GM12878 (cell line): ENCODE results near the gene ANKS1A.

Experiments used
- CEBPZ ChIP-seq: fragments of 150-350 bp; IDR thresholded peaks from 2 replicates; pipeline ENCODE4 v1.6.1; 2016; ENCODE audit warnings: low read depth, low read length
- NRF1 ChIP-seq: conservative IDR thresholded peaks from 2 replicates; pipeline ENCODE4 v1.6.1; 2011; ENCODE audit warnings: mild to moderate bottlenecking, low read depth, low read length, improper control_type of control experiment
- RAD21 ChIP-seq: IDR thresholded peaks from 2 replicates; pipeline ENCODE4 v1.6.1; 2011; ENCODE audit warnings: mild to moderate bottlenecking, low read depth, low read length, moderate library complexity; ENCODE audit not compliant: insufficient read depth
- REST ChIP-seq: IDR thresholded peaks from 2 replicates; pipeline ENCODE4 v1.6.1; 2012; ENCODE audit warnings: mild to moderate bottlenecking, low read depth, low read length
- SP1 ChIP-seq: IDR thresholded peaks from one replicate; pipeline ENCODE4 v1.6.1; 2011; ENCODE audit warnings: low read depth, low read length
- TF ChIP-seq, protein P1 (sequence below), 3 experiments: IDR thresholded peaks in 2 of 3; conservative IDR thresholded peaks in 1 of 3; 2 replicates each; pipeline ENCODE4 v1.5.1; 2011; ENCODE audit warnings: low read depth in 3 of 3, low read length in 3 of 3, mild to moderate bottlenecking in 3 of 3, control low read depth in 2 of 3, moderate library complexity in 2 of 3, inconsistent platforms in 1 of 3, mixed read lengths in 1 of 3; ENCODE audit not compliant: control insufficient read depth in 2 of 3, insufficient read depth in 1 of 3; ENCODE audit errors: extremely low read depth in 1 of 3

DNA sequence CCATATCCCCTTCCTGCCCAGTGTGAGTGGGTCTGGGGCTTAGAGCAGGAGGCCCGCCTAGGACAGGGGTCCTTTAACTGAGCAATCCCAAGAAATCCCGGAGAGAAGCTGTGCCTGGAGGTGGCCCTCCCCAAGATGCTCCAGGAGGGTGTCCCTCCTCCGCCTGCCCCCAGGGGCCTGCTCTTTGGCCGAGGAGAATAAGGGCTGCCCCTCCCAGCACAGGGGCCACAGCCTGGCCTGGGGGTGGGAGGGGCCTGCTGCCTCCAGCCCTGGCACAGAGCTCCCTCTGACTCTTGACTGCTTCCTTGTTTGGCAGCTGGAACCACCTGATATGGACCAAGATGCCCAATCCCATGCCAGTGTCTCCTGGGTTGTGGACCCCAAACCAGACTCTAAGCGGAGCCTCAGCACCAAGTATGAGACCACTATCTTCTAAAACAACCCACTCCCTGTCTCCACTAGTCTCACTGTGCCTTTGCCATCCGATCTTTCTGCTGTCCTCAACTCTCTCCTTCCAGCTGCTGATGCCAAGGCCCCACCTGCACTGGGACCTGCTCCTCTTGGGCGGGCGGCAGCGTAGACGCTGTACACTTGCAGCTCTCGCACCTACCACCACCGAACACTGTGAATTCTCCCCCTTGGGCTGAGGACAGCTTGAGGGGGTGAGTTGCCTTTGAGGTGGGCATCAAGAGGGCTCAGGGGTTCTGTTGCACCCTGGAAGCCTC, 197.7 kb downstream of the ANKS1A start:
- TF ChIP-seq SP1 (no peak), REST (no peak), NRF1 (no peak), CEBPZ (no peak), RAD21 (no peak)
- TF ChIP-seq, protein P1, sequence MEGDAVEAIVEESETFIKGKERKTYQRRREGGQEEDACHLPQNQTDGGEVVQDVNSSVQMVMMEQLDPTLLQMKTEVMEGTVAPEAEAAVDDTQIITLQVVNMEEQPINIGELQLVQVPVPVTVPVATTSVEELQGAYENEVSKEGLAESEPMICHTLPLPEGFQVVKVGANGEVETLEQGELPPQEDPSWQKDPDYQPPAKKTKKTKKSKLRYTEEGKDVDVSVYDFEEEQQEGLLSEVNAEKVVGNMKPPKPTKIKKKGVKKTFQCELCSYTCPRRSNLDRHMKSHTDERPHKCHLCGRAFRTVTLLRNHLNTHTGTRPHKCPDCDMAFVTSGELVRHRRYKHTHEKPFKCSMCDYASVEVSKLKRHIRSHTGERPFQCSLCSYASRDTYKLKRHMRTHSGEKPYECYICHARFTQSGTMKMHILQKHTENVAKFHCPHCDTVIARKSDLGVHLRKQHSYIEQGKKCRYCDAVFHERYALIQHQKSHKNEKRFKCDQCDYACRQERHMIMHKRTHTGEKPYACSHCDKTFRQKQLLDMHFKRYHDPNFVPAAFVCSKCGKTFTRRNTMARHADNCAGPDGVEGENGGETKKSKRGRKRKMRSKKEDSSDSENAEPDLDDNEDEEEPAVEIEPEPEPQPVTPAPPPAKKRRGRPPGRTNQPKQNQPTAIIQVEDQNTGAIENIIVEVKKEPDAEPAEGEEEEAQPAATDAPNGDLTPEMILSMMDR (IDR thresholded peaks at IDR 0.05 in 2 of 3, conservative IDR thresholded peaks at IDR 0.05 in 1 of 3; ENCODE audit: control insufficient read depth in 2 of 3, extremely low read depth in 1 of 3, insufficient read depth in 1 of 3, low read depth in 3 of 3, low read length in 3 of 3): no peak
